ENCODE data around the gene ATXN1. TPM values are rescaled to one million over a fixed set of nuclear protein-coding genes. Genes with fewer than 3 reads are reported as not detected.

ATXN1 gene
- polyA plus RNA-seq, 12 donors, result 13.3 to 51.7 (median 17.6) TPM

GRCh38 chr6:16676978-16677377, 84.3 kb downstream of the ATXN1 start:
- no peak for DNase-seq

- no peak for DNase-seq
Measured at GRCh38 chr6:16676376-16676775, 84.9 kb downstream of the ATXN1 start.

GRCh38 chr6:16674801-16675392, 86.4 kb downstream of the ATXN1 start:
- no peak for DNase-seq

GRCh38 chr6:16673011-16673797, 88.1 kb downstream of the ATXN1 start:
- DNase-seq, result no peak

- DNase-seq, result no peak
Measured at GRCh38 chr6:16671302-16672289, 89.7 kb downstream of the ATXN1 start.

GRCh38 chr6:16670617-16671051, 90.6 kb downstream of the ATXN1 start:
- no peak for DNase-seq

- DNase-seq, result no peak
Measured at GRCh38 chr6:16670183-16670582, 91.1 kb downstream of the ATXN1 start.

- DNase-seq, result no peak
Measured at GRCh38 chr6:16669227-16669626, 92.0 kb downstream of the ATXN1 start.

- no peak for DNase-seq
Measured at GRCh38 chr6:16667509-16667908, 93.8 kb downstream of the ATXN1 start.

- DNase-seq, result no peak
Measured at GRCh38 chr6:16665992-16666391, 95.3 kb downstream of the ATXN1 start.

GRCh38 chr6:16665182-16665581, 96.1 kb downstream of the ATXN1 start:
- DNase-seq, result no peak

GRCh38 chr6:16663901-16664300, 97.4 kb downstream of the ATXN1 start:
- DNase-seq, result no peak

GRCh38 chr6:16660157-16660497, 101.1 kb downstream of the ATXN1 start:
- no peak for DNase-seq

- DNase-seq, result no peak
Measured at GRCh38 chr6:16659466-16660156, 101.6 kb downstream of the ATXN1 start.

GRCh38 chr6:16658348-16659034, 102.8 kb downstream of the ATXN1 start:
- no peak for DNase-seq

- DNase-seq, result no peak
Measured at GRCh38 chr6:16657768-16658167, 103.5 kb downstream of the ATXN1 start.

GRCh38 chr6:16656451-16656850, 104.8 kb downstream of the ATXN1 start:
- no peak for DNase-seq

- DNase-seq, result no peak
Measured at GRCh38 chr6:16654701-16655100, 106.6 kb downstream of the ATXN1 start.

- DNase-seq, result peak; percentile 19
Measured at GRCh38 chr6:16653226-16653625, 108.0 kb downstream of the ATXN1 start.

- DNase-seq, result no peak
Measured at GRCh38 chr6:16651871-16652270, 109.4 kb downstream of the ATXN1 start.

GRCh38 chr6:16649890-16650289, 111.4 kb downstream of the ATXN1 start:
- DNase-seq, result no peak
